Hepatocyte (in vitro differentiated cells): ENCODE data around the gene FAM20A. TPM values are rescaled to one million over a fixed set of nuclear protein-coding genes. Genes with fewer than 3 reads are reported as not detected.

Source experiments
- DNase-seq: peaks from one replicate; pipeline ENCODE4 v3.0.0-alpha.2; 2016; ENCODE audit warnings: low spot score
- H2AFZ ChIP-seq: fragments of 200-600 bp; sonication (generic); 2 replicates; pipeline ENCODE4 v1.6.0; 2016; ENCODE audit warnings: antibody characterized with exemption, mild to moderate bottlenecking
- H3K27ac ChIP-seq: fragments of 200-600 bp; sonication (generic); 2 replicates; pipeline ENCODE4 v1.5.1; 2016; ENCODE audit warnings: mild to moderate bottlenecking
- H3K27me3 ChIP-seq: fragments of 200-600 bp; sonication (generic); 2 replicates; pipeline ENCODE4 v1.6.1; 2016
- H3K36me3 ChIP-seq: fragments of 200-600 bp; sonication (generic); replicated peaks from 2 replicates; pipeline ENCODE4 v1.5.1; 2016; ENCODE audit warnings: low read depth; ENCODE audit not compliant: insufficient read depth
- H3K4me1 ChIP-seq: fragments of 200-600 bp; sonication (generic); 2 replicates; pipeline ENCODE4 v1.5.1; 2016; ENCODE audit warnings: mild to moderate bottlenecking, moderate library complexity; ENCODE audit not compliant: insufficient read depth
- H3K4me2 ChIP-seq: fragments of 200-600 bp; sonication (generic); 2 replicates; pipeline ENCODE4 v1.6.0; 2016
- H3K4me3 ChIP-seq: fragments of 200-600 bp; sonication (generic); 2 replicates; pipeline ENCODE4 v1.5.1; 2016; ENCODE audit warnings: mild to moderate bottlenecking
- H3K79me2 ChIP-seq: fragments of 200-600 bp; sonication (generic); 2 replicates; pipeline ENCODE4 v1.6.0; 2017; ENCODE audit warnings: mild to moderate bottlenecking
- H3K9me2 ChIP-seq: fragments of 200-600 bp; sonication (generic); replicated peaks from 2 replicates; pipeline ENCODE4 v1.6.0; 2017; ENCODE audit warnings: mild to moderate bottlenecking; ENCODE audit not compliant: insufficient read depth
- H3K9me3 ChIP-seq: fragments of 200-600 bp; sonication (generic); 2 replicates; pipeline ENCODE4 v1.5.1; 2016; ENCODE audit warnings: low read depth, mild to moderate bottlenecking
- H4K20me1 ChIP-seq: fragments of 200-600 bp; sonication (generic); 2 replicates; pipeline ENCODE4 v1.6.0; 2016; ENCODE audit warnings: mild to moderate bottlenecking; ENCODE audit not compliant: insufficient read depth, poor library complexity, severe bottlenecking
- CTCF ChIP-seq: fragments of 200-600 bp; sonication (generic); IDR thresholded peaks from 2 replicates; pipeline ENCODE4 v1.5.1; 2016; ENCODE audit warnings: antibody characterized with exemption, mild to moderate bottlenecking; ENCODE audit not compliant: poor library complexity
- EZH2 ChIP-seq: fragments of 200-600 bp; sonication (generic); IDR thresholded peaks from 2 replicates; pipeline ENCODE4 v1.6.1; 2016; ENCODE audit warnings: antibody characterized with exemption, mild to moderate bottlenecking, borderline replicate concordance
- EZH2phosphoT487 ChIP-seq: fragments of 200-600 bp; sonication (generic); IDR thresholded peaks from one replicate; pipeline ENCODE4 v1.6.1; 2018; ENCODE audit warnings: antibody characterized with exemption, mild to moderate bottlenecking, low read depth, moderate library complexity; ENCODE audit not compliant: unreplicated experiment, severe bottlenecking
- WGBS: methylation state at CpG from one replicate; pipeline ENCODE4 v1.1.6; 2016; ENCODE audit warnings: low lambda C conversion rate; ENCODE audit errors: missing lambda C conversion rate; 5-methylcytosine and 5-hydroxymethylcytosine counted together
- polyA plus RNA-seq: library from polyadenylated mRNA; unstranded; fragments of >200 nt; fragmentation: Nextera tagmentation; extraction: Ambion mirVana; gene quantifications from 2 replicates; pipeline ENCODE4 v1.2.1, GENCODE V29; 2016
- total RNA-seq: library from RNA; depleted of rRNA; stranded (reverse); fragments of >200 nt; gene quantifications from 2 replicates; pipeline ENCODE4 v1.2.3, GENCODE V29; 2014

Gene FAM20A
- total and polyA plus RNA-seq, 2 experiments from 2014 or later: 19.9 to 39.7 TPM

- Histone ChIP-seq H3K27me3 (no peaks in the 10 kb centered on the region), H3K4me1 (no peaks in the 10 kb centered on the region), H3K9me3 (no peaks in the 10 kb centered on the region), H3K9me2 (no peaks in the 10 kb centered on the region), H3K79me2 (no peaks in the 10 kb centered on the region), H4K20me1 (no peaks in the 10 kb centered on the region), H3K4me3 (no peak overlapping the region), H3K36me3 (no peaks in the 10 kb centered on the region), H3K27ac (no peak overlapping the region), H2AFZ (no peak overlapping the region), H3K4me2 (no peak overlapping the region)
- no peak for TF ChIP-seq EZH2phosphoT487
- no peak for TF ChIP-seq CTCF
- TF ChIP-seq EZH2: no peak
- no peak for DNase-seq
- WGBS: 74% methylated on average over 2 of the region's 2 CpGs
These were observed 32.6 kb downstream of the FAM20A start for GRCh38 chr17:68568581-68568980.

GRCh38 chr17:68567581-68567980 lies 33.6 kb downstream of the FAM20A start:
- H3K4me1 ChIP-seq: no peaks in the 10 kb centered on the region
- H3K4me2 ChIP-seq: no peak overlapping the region
- TF ChIP-seq CTCF (no peak), EZH2phosphoT487 (no peak), EZH2 (no peak)

GRCh38 chr17:68567035-68567434 lies 34.1 kb downstream of the FAM20A start:
- no peak overlapping the region for H3K4me3 ChIP-seq
- no peaks in the 10 kb centered on the region for H3K4me1 ChIP-seq
- peak; percentile 14 for DNase-seq
- no peaks in the 10 kb centered on the region for H3K36me3 ChIP-seq
- no peaks in the 10 kb centered on the region for H3K27me3 ChIP-seq
- H3K4me2 ChIP-seq: no peak overlapping the region
- no peak for TF ChIP-seq EZH2
- no peak for TF ChIP-seq EZH2phosphoT487
- no peak for TF ChIP-seq CTCF
- no peaks in the 10 kb centered on the region for H3K79me2 ChIP-seq
- H4K20me1 ChIP-seq: no peaks in the 10 kb centered on the region
- no peaks in the 10 kb centered on the region for H3K9me3 ChIP-seq
- H2AFZ ChIP-seq: no peak overlapping the region
- 30% methylated on average over 3 of the region's 3 CpGs for WGBS
- H3K9me2 ChIP-seq: no peaks in the 10 kb centered on the region
- peak overlapping the region; percentile 59 for H3K27ac ChIP-seq

More at GRCh38 chr17:68567581-68567980, 33.6 kb downstream of the FAM20A start:
- H3K9me3 ChIP-seq: no peaks in the 10 kb centered on the region
- no peak for DNase-seq
- no peaks in the 10 kb centered on the region for H3K27me3 ChIP-seq
- H3K9me2 ChIP-seq: no peaks in the 10 kb centered on the region
- H2AFZ ChIP-seq: no peak overlapping the region
- no peaks in the 10 kb centered on the region for H3K36me3 ChIP-seq
- H3K79me2 ChIP-seq: no peaks in the 10 kb centered on the region
- H3K4me3 ChIP-seq: no peak overlapping the region
- no peaks in the 10 kb centered on the region for H4K20me1 ChIP-seq
- H3K27ac ChIP-seq: peak overlapping the region; percentile 59
- 96% methylated on average over 8 of the region's 8 CpGs for WGBS

- H3K9me2 ChIP-seq: no peaks in the 10 kb centered on the region
- H3K9me3 ChIP-seq: no peaks in the 10 kb centered on the region
- no peaks in the 10 kb centered on the region for H3K27me3 ChIP-seq
- H3K27ac ChIP-seq: peak overlapping the region; percentile 59
- TF ChIP-seq CTCF (no peak), EZH2phosphoT487 (no peak), EZH2 (no peak)
- no peaks in the 10 kb centered on the region for H4K20me1 ChIP-seq
- H2AFZ ChIP-seq: no peak overlapping the region
- no peaks in the 10 kb centered on the region for H3K79me2 ChIP-seq
- H3K4me3 ChIP-seq: no peak overlapping the region
- no peak overlapping the region for H3K4me2 ChIP-seq
- 84% methylated on average over 2 of the region's 2 CpGs for WGBS
- H3K4me1 ChIP-seq: no peaks in the 10 kb centered on the region
- no peak for DNase-seq
- H3K36me3 ChIP-seq: no peaks in the 10 kb centered on the region
These were observed 34.8 kb downstream of the FAM20A start for GRCh38 chr17:68566442-68566738.
